Stimulated activated naive CD4-positive, alpha-beta T cell treated with Interleukin-2 at 50 U/mL for 16 hours (primary cell): Measurements from ENCODE around the gene ANP32E.
"Not testable (repeated sequence)": the region's sequence is repeated elsewhere in the genome, so short reads cannot be mapped to it uniquely, and the experiment has no call there.

Experiments used
- DNase-seq: peaks from one replicate; lab custom pipeline; 2025; lab: John Stamatoyannopoulos, UW

The ANP32E gene

GRCh38 chr1:150256554-150257341, 20.8 kb upstream of the ANP32E start:
- DNase-seq = no peak

- DNase-seq = no peak
Observed at GRCh38 chr1:150256198-150256553, 20.3 kb upstream of the ANP32E start.

GRCh38 chr1:150249936-150250335, 14.0 kb upstream of the ANP32E start:
- no peak for DNase-seq

- no peak for DNase-seq
Observed at GRCh38 chr1:150243003-150243402, 7.1 kb upstream of the ANP32E start.

DNA sequence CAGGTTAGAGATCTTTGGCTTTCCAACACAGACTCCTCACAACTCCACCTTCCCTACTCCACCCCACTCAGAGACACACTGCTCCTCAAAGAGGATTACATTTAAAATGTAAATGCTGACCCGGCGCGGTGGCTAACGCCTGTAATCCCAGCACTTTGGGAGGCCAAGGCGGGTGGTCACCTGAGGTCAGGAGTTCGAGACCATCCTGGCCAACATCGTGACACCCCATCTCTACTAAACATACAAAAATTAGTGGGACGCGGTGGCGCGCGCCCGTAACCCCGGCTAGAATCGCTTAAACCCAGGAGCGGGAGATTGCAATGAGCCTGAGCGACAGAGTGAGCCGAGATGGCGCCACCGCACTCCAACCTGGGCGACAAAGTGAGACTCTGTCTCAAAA, 1.8 kb upstream of the ANP32E start:
- DNase-seq = no peak

DNA sequence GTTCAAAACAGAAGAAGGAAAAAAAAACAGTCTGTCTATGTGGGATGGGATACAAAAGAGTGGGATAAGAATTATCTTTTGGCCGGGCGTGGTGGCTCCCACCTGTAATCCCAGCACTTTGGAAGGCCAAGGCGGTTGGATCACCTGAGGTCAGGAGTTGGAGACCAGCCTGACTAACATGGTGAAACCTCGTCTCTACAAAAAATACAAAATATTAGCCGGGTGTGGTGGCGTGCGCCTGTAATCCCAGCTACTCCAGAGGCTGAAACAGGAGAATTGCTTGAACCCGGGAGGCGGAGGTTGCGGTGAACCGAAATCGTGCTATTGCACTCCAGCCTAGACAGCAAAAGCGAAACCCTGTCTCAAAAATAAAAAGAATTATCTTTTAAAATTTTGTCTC, 1.3 kb upstream of the ANP32E start:
- DNase-seq = not testable (repeated sequence)

DNA sequence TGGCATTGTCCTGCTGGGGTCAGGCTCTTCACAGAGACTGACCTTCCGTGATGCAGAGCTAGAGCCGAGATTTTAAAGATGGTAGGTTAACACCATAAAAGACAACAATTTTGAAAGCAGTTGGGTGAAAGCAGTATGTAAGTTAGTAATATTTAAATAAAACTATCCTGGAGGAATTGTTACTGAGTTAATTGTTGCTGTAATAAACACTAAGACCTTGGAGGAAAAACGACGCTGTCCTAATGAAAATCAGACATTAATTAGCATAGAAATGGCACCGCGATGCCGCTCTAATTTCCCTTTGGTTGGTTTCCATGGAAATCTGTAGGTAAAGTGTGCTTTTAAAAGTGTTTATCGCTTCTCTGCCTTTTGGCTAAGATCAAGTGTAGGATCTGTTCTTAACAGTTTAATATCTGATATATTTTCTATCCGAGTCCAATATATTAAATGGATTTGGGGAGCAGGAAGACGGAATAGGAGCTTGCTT, 745 bp upstream of the ANP32E start:
- DNase-seq = no peak

DNA sequence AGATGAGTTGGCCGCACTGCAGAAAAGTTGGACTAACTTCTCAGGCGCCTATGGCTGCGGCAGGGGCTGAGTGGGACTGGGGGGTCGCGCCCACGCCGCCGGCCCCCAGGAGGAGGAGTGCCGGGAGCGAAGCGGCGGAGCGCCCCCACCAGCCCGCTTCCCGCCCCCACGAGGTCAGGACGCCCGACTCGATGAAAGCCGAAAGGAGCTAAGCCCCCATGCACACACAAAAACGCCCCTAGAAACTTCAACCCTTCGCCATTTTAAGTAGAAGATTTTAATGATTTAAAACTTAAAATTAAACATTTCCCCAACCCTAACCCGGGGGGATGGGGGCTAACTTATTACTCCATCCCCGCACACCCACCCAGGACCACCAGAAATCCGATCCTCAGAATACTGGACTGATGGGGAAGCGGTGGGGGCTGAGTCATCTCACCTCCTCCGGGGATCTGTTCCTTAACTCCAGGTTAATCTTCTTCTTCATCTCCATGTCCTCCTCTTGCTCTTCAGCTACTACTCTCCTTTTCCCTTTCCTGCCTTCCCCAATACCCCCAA, 539 bp downstream of the ANP32E start:
- DNase-seq = peak; percentile 26

GRCh38 chr1:150234566-150235293, 1.2 kb downstream of the ANP32E start:
- peak; percentile 90 for DNase-seq

DNA sequence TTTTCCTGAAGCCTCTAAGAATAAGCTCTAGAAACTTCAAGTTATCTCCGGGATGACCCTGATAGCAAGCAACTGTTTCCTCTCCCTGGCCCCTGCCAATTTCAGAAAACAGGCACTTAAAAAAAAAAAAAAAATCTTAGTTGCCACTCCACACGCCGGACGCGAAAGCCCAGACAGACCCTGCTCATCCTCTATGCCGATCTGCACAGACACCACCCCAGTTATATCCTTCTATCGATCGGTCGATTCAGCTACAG, 1.7 kb downstream of the ANP32E start:
- no peak for DNase-seq

DNA sequence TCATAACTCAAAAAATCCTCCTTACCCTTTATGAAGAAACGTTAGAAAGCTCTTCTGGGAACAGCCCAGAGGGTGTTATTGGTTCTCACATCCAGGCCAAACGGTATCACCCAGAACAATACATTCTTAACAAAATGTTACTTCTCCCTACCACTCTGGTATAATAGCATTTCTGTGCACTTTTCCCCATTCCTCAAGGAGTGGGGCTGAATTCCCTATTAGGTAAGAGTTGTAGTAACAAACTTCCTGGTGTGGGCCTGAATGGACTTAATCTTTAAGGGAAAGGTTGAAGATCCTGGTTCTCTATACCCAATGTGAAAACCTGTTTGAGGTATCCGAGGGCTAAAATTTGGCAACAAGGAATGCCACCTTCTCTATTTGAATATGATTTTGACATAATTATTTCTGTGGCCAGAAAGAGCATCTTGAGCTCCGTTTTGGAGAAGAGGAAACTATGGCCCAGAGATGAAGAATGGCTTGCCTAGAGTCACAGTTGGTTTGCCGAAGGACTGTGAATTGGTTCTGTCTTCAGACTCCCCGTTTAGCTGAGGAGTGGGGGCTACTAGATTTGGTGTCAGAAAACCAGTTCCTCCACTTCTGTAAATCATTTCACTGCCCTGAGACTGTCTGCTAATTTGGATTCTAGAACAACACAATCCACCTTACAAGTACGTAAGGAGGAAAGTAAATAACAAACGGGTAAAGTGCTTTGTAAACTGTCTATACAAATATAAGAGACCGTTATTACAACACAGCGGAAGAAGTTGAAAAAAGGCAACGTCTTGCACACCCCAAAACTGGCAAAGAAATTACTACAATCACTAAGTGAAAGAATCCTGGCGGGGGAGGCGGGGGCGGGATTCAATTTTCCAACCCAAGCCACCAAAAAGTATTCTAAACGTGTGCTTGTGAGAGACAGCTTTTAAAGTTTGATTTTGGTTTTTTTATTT, 2.3 kb downstream of the ANP32E start:
- DNase-seq = peak; percentile 61

GRCh38 chr1:150232921-150233320, 3.0 kb downstream of the ANP32E start:
- not testable (repeated sequence) for DNase-seq

DNA sequence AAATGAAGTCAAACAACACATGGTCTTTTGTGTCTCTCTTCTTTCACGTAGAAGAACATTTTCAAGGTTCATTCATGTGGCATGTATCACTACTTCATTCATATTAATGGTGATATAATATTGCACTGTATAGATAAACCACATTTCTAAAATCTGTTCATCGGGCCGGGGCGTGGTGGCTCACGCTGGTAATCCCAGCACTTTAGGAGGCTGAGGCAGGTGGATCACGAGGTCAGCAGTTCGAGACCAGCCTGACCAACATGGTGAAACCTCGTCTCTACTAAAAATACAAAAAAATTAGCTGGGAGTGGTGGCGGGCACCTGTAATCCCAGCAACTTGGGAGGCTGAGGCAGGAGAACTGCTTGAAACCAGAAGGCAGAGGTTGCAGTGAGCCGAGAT, 7.7 kb downstream of the ANP32E start:
- DNase-seq = not testable (repeated sequence)

DNA sequence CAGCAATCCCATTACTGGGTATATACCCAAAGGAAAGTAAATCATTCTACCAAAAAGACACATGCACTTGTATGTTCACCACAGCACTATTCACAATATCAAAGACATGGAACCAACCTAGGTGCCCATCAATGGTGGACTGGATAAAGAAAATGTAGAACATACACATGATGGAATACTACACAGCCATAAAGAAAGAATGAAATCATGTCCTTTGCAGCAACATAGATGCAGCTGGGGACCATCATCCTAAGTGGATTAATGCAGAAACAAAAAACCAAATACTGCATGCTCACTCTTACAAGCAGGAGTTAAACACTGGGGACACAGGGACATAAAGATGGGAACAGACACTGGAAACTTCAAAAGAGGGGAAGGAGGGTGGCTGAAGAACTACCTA, 8.7 kb downstream of the ANP32E start:
- DNase-seq = no peak

- no peak for DNase-seq
Observed at GRCh38 chr1:150226486-150226885, 9.4 kb downstream of the ANP32E start.

DNA sequence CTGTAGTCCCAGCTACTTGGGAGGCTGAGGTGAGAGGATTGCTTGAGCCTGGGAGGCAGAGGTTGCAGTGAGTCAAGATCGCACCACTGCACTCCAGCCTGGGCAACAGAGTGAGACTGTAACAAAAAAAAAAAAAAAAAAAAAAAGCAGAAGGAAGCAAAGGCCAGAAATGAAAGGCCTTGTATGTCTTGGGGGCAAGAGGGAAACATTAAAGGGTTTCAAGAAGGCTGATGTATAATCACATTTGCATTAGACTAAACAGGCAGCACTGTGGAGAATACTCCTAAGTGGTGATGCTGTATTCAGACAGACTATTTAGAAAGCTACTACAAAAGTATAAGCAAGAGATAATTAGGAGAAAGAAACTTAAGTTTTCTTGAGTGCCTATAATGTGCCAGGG, 10.4 kb downstream of the ANP32E start:
- no peak for DNase-seq

GRCh38 chr1:150224983-150225382, 10.9 kb downstream of the ANP32E start:
- no peak for DNase-seq

GRCh38 chr1:150221552-150221951, 14.4 kb downstream of the ANP32E start:
- no peak for DNase-seq

- not testable (repeated sequence) for DNase-seq
Observed at GRCh38 chr1:150215855-150216254, 20.1 kb downstream of the ANP32E start.

DNA sequence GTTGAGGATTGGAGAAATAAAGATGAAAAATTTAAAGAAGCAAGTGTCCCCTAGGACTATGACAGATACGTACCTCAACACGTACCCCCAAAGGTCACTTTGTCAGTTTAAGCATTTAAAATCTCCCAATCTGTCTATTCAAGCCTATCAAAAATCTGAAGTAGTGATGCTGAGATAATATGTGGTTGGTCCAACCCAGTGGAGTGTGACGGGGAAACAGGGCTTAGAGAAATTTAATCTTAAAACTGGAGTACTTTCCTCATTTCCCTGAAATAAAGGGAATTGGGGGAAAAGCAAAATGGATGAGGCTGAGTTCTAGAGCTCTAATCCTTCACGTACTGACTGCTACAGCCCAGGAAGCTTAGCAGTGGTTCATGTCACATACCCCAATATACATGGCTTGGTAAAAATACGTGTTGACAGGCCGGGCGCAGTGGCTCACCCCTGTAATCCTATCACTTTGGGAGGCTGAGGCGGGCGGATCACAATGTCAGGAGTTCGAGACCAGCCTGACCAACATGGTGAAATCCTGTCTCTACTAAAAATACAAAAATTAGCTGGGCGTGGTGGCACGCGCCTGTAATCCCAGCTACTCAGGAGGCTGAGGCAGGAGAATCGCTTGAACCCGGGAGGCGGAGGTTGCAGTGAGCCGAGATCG, 21.7 kb downstream of the ANP32E start:
- not testable (repeated sequence) for DNase-seq
